HG03565 (cell line): ENCODE data around the gene SRPRB.

Source experiments
- ATAC-seq: cut with Tn5 transposase; IDR thresholded peaks from one replicate; pipeline ENCODE4 v1.9.1; 2021; ENCODE audit warnings: mild to moderate bottlenecking, moderate library complexity; ENCODE audit not compliant: unreplicated experiment

SRPRB gene

DNA sequence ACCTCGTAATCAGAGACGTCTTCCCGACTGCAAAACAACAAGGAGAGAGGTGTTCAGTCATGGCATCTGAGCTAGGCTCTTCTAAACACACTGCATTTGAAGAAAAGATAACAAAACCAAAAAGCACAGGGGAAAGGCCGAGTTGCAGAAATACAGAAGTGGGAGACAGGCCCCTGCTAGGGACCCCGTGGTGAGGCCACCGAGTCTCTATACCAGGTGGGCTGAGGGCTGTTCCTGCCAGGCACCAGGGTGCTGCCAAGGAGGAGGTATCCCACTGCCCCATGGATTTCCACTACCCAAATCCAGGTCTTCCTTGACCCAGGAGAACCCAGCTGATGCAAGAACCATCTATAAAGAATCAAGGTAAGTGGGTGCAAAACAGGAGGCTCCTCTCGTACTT, 59.0 kb downstream of the SRPRB start:
- no peak for ATAC-seq

DNA sequence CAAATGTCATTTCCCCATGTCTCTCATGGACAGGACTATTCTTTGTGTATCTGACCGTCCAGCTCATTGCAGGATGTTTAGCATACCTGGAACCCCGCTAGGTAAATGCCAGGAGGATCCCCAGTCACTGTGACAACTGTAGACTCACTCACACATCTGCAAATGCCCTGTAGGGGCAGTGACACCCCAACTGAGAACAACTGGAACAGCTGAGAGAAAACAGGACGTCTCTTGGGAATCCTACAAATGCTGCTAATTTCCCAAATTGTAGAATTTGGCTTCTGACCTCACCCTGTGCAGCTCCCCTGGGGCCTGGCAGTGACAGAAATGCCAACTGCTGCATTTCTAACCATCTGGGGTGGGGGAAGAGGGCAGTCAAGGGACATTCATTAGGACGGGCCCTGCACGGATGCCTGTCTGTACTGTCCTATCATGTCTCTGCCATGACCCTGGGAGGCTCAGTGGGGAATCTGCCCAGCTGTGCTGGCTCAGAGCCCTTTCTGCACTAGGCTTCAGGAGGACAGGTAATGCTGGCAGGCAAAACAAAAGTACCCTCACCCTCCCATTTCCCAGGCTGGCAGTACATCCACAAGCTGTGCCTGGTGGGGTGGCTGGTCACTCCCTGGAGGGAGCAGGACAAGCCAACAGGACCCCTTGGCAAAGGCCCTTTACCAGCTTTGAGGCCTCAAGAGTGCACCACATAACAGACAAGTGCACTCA, 59.7 kb downstream of the SRPRB start:
- no peak for ATAC-seq

DNA sequence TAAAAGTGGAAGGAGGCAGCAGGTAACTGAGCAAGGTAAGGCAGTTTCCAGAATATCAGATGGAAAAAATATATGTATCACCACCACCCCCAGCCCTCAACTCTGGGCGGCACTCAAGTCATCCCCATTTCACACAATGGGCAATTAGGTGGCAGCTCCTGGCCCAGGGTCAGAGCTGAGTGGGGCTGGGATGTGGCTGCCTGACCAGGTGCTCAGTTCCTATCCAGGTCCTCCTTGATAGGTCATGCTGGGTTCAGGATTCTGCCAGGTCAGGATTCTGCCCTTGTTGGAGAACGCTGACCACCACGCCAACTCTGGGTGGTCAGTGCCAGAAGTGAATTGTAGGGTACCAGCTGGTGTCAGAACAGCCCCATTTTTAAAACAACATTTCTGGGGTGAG, 60.5 kb downstream of the SRPRB start:
- ATAC-seq, result no peak

DNA sequence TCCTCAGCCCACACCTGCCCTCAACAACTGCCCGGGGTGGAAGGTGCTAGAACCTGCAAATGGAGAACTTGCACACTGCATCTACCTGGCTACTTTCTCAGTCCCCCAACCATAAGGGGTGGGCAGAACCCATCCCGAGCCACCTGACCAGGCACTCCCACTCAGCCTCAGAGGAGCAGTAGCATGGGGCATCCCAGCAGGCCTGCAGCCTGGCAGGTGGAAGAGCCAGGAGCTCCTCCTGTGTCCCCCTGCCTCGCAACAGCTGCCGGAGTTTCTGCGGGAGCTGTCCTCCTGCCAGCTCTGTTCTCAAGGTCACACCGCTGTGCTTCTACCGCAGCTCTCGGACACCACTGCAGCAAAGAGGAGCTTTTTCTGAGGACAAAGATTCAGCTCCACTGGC, 62.6 kb downstream of the SRPRB start:
- no peak for ATAC-seq

DNA sequence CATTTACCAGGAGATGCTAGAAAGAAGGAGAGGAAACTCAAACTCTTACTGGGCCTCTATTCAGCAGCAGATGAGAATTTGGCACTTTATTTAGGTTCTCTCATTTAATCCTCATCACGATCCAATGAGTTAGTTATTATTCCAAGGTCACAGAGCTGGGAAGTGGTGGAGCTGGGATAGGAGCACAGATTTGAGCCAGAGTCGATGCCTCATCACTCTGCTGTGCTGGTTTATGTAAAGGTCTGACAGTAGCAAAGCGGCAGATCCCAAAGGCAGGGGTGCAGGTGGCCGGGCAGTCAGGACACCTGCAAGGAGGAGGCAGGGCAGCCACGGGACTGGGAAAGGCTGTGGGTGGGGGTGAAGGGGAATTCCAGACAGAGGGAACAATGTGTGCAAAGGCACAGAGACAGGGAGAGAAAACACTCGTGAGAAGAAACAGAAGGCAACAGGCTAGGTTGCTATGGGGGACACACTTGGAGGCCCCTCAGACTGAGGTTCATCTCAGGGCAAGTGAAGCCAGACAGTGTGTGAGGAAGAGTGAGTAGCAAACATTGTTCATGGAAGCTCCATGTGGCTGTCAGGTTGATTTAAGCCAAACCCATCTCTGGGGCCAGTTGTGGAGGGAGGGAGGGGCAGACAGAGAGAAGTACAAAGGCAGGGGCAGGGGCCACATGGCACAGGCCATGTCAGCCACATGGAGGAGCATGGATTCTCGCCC, 63.3 kb downstream of the SRPRB start:
- no peak for ATAC-seq

DNA sequence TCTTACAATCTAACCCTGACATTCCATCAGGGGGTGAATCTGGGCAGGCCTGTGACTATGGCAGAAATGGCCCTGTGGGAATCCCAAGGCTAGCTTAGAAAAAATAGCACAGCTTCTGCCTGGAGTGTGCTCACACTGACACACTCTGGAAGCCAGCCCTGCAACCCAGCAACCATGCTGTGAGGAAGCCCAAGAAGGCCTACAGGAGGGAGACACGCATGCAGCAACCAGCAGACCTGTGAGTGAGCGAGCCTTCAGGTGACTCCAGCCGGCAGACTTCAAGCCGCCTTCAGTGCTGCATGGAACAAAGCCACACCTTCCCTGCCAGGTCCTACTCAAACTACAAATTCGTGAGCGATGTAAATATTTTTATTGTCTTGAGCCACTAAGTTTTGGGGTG, 64.0 kb downstream of the SRPRB start:
- no peak for ATAC-seq

DNA sequence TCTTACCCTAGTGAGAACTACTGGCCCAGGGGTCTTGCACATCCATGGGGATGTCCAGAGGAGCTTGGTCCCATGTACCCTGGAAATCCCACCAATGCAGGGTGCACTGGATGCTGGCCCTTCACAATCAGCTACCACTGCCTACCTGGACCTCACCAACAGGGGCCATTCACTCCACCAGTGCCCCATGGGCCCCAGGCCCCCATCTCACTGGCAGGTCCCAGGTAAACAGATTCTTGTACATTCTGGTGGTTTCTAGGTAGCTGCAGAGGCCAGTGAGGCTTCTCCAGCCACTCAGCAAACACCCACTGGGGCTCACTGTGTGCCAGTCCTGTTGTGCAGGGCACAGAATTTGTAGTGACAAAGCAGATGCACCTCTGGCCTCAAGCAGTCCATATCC, 65.2 kb downstream of the SRPRB start:
- no peak for ATAC-seq
